PC-3 (cell line): ENCODE measurements around the gene IL3.

Source experiments
- CTCF ChIP-seq: fragments of 300-600 bp; sonication (generic); conservative IDR thresholded peaks from 2 replicates; pipeline ENCODE4 v1.5.1; 2017; ENCODE audit warnings: antibody characterized with exemption, low read depth, mild to moderate bottlenecking, low read length
- EZH2 ChIP-seq: fragments of 300-600 bp; sonication (generic); IDR thresholded peaks from one replicate; pipeline ENCODE4 v1.6.1; 2017; ENCODE audit warnings: antibody characterized with exemption, mild to moderate bottlenecking, low read length; ENCODE audit not compliant: unreplicated experiment

GRCh38 chr5:132054031-132054696, 6.3 kb upstream of the IL3 start:
- no peak for TF ChIP-seq CTCF
- TF ChIP-seq EZH2: no peak
